HG02763 (cell line): ENCODE results near the gene EEF2KMT.
"Not testable (repeated sequence)": the region's sequence is repeated elsewhere in the genome, so short reads cannot be mapped to it uniquely, and the experiment has no call there.

ENCODE experiments used
- ATAC-seq: cut with Tn5 transposase; IDR thresholded peaks from one replicate; pipeline ENCODE4 v1.9.1; 2021; ENCODE audit warnings: mild to moderate bottlenecking, moderate library complexity; ENCODE audit not compliant: unreplicated experiment

Gene EEF2KMT

DNA sequence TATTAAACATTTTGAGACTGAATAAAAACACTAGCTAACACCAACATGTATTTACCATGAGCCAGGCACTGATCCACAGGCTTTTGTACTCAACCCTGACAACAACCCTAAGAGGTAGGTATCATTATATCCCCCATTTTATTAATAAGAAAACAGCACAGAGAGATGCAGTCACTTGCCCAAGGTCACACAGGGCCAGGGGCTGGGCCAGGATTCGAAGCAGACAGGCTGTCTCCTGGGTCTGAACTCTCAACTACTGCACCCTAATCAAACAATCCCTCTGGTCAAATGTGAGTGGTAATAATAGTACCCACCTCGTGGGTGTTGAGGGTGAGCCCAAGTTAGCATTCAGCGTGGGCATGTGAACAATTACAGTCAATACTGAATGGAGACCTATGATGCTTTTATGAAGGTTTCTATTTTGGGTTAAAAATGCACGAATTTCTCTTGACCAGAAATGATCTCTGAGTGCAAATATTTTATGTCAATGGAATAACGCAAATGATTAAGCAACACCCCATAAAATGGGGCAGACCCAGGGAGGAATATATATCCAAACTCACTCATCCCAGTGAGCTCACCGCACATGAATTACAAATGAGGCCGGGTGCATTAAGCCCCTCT is 1.0 kb downstream of the EEF2KMT start:
- ATAC-seq = not testable (repeated sequence)

GRCh38 chr16:5095145-5095830 is 2.3 kb downstream of the EEF2KMT start:
- not testable (repeated sequence) for ATAC-seq

- not testable (repeated sequence) for ATAC-seq
Observed at GRCh38 chr16:5093746-5094145, 3.8 kb downstream of the EEF2KMT start.

GRCh38 chr16:5093081-5093480 is 4.5 kb downstream of the EEF2KMT start:
- ATAC-seq = not testable (repeated sequence)

- not testable (repeated sequence) for ATAC-seq
Observed at GRCh38 chr16:5090592-5090991, 7.0 kb downstream of the EEF2KMT start.

- not testable (repeated sequence) for ATAC-seq
Observed at GRCh38 chr16:5089911-5090555, 7.6 kb downstream of the EEF2KMT start.

DNA sequence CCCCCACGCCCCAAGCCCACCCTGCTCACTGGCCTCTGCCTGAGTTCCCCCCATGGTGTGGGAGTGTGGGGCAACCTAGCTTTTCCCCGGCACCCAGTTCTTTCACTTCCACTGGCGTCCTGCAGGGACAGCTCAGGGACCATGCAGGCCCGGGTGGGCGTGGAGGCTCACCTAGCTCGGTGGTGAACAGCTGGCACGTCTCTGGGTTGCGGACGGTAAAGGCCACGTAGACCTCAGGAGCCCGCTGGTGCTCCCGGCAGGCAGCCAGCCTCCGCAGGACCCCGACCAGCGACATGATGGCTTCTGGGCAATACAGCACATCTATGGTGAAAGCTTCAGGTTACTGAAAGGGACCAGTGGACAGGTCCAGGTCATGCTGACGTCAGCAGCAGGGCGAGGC is 8.7 kb downstream of the EEF2KMT start:
- ATAC-seq = not testable (repeated sequence)

- ATAC-seq = not testable (repeated sequence)
Observed at GRCh38 chr16:5088086-5088790, 9.4 kb downstream of the EEF2KMT start.

GRCh38 chr16:5085716-5086115 is 11.9 kb downstream of the EEF2KMT start:
- not testable (repeated sequence) for ATAC-seq

GRCh38 chr16:5084802-5085201 is 12.8 kb downstream of the EEF2KMT start:
- ATAC-seq = not testable (repeated sequence)

DNA sequence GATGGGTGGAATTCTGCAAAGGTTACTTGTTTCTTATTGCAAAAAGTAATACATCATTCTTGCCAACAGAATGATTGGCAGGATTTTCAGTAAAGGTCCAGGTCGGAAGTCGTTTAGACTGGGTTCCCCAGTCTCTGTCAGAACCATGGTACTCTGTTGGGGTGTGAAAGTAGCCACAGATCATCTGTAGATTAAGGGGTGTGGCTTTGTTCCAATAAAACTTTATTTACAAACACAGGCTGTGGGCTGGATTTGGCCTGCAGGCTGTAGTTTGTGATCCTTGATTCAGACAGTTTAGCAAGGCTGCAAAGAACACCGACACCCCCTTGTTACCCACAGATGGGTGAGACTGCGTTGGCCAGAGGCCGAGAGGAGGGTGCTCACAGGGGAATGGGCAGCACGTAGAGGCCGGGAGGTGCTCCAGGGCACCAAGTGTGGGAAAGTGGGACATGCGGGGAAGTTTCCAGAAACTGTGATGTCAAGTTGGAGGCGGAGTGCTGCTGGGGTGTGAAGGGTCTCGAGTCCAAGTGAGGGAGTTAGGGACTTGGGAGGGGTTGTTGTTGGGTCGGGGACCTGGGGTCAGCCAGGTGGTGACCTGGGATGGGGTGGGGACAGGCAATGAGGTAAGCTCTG is 13.4 kb downstream of the EEF2KMT start:
- not testable (repeated sequence) for ATAC-seq

GRCh38 chr16:5083646-5084045 is 13.9 kb downstream of the EEF2KMT start:
- not testable (repeated sequence) for ATAC-seq

GRCh38 chr16:5080996-5081395 is 16.6 kb downstream of the EEF2KMT start:
- ATAC-seq = not testable (repeated sequence)

DNA sequence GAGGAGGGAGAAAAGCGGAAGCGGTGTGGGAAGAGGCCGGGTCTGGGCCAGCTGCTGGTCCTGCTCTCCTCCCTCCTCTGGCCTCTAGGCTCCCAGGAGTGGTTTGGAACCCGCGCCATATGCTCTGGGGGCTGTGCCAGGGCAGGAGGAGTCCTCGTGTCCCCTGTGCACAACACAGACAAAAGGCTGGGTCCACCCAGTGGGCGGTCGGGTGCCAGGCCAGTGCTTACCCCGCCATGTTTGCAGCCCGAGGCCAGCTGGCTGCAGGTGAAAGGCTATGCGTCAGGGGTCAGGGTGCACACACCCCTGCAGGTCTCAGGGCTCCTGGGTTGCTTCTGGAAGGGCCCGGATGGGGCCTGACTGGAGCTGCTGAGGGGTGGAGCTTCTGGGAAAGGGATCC is 17.1 kb downstream of the EEF2KMT start:
- not testable (repeated sequence) for ATAC-seq

DNA sequence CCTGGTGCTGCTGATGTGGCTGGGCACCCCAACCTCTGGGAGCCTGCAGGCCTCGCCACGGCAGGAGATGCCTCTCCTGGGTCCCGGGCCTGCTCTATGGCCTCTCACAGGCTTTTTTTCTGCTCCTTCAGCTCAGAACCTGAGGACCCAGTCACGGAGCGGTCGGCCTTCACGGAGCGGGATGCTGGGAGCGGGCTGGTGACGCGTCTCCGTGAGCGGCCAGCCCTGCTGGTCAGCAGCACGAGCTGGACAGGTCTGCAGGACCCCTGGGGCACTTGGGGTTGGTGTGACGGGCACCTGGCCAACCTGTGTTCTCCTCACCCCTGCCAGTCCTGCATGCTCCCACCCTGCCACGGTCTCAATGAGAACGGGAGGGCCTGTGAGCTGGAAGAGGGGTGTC is 19.0 kb downstream of the EEF2KMT start:
- no peak for ATAC-seq

DNA sequence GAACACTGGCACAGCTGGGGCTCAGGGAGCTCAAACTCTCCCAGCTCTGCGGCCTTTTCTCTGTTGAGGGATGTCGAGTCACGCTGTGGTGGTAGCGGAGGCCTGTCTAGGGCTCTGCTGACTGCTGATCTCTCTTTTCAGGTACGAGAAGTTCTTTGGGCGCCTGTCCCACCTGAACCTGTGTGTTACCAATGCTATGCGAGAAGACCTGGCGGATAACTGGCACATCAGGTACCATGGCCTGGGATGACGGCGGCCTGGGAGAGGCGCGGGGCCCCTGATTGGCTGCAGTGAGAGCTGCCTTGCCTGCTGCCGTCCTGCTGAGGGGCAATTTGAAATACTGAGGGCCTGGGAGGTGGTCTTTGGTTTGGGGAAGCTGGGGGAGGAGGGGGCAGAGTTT is 20.3 kb downstream of the EEF2KMT start:
- ATAC-seq = no peak

- ATAC-seq = no peak
Observed at GRCh38 chr16:5075637-5076036, 22.0 kb downstream of the EEF2KMT start.

- not testable (repeated sequence) for ATAC-seq
Observed at GRCh38 chr16:5073771-5074170, 23.8 kb downstream of the EEF2KMT start.

- no peak for ATAC-seq
Observed at GRCh38 chr16:5073279-5073629, 24.3 kb downstream of the EEF2KMT start.

DNA sequence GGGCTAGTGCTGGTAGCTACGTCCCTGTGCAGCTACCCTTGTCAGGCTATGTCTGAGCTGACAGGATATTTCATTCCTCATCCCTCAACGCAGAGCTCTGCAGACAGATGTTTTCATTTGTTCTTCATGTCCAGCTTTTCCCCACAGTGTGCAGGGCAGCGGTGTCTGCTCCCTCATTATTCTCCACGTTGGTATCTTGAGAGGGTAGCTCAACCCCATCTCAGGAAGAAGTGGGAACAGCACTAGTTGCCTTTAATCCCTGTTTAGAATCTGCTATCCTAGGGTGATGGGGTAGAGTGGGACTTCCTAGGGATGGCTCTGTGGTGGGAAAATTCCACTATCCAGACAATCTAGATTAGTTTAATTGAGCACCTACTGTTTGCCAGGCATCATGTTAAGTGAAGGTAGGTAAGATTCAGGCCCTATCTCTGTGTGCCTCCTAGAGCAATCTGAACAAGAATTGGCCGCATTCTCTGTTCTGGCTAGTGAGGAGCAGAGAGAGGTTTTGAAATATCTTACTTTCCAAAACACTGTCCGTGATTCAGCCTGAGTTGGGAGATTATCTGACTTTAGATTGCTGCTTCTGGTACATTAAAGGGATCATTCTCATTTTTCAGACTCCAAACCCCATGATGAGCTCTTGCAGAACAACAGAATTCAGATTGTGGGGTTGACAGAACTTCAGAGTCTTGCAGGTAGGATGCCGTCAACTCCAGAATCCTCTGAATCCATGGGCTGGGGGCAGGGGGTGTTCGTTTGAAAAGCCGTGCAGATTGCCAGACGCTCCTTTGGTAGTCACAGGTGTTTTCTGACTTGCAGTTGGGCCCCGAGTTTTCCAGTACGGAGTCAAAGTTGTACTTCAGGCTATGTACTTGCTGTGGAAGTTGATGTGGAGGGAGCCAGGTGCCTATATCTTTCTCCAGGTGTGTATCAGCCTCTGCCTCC is 25.0 kb downstream of the EEF2KMT start:
- ATAC-seq = no peak
